H9 (cell line): ENCODE data around the gene SAMD14. TPM values are rescaled to one million over a fixed set of nuclear protein-coding genes. Genes with fewer than 3 reads are reported as not detected.
A peak's percentile ranks its signal among the peaks of the same experiment; 100 is the strongest.

Experiments used
- DNase-seq: peaks from one replicate; pipeline ENCODE4 v3.0.0-alpha.2; 2017
- H2AFZ ChIP-seq: one replicate; pipeline ENCODE4 v1.6.1; 2013; ENCODE audit warnings: mild to moderate bottlenecking, low read length, control low read depth, moderate library complexity
- H2AK5ac ChIP-seq: 2 replicates; pipeline ENCODE4 v1.6.1; 2013; ENCODE audit warnings: low read length, control low read depth, mixed read lengths; ENCODE audit not compliant: insufficient read length
- H2BK120ac ChIP-seq: one replicate; pipeline ENCODE4 v1.6.1; 2013; ENCODE audit warnings: low read depth, mild to moderate bottlenecking, low read length, control low read depth, inconsistent platforms; ENCODE audit not compliant: poor library complexity, severe bottlenecking
- H2BK12ac ChIP-seq: 2 replicates; pipeline ENCODE4 v1.6.1; 2013; ENCODE audit warnings: low read length, control low read depth, mixed read lengths, low read depth; ENCODE audit not compliant: insufficient read length
- H2BK15ac ChIP-seq: 2 replicates; pipeline ENCODE4 v1.6.1; 2013; ENCODE audit warnings: low read depth, low read length, control low read depth
- H2BK20ac ChIP-seq: one replicate; pipeline ENCODE4 v1.6.1; 2013; ENCODE audit warnings: low read depth, mild to moderate bottlenecking, low read length, control low read depth, inconsistent platforms; ENCODE audit not compliant: poor library complexity, severe bottlenecking
- H2BK5ac ChIP-seq: 2 replicates; pipeline ENCODE4 v1.6.1; 2013; ENCODE audit warnings: low read length, control low read depth, mixed read lengths; ENCODE audit not compliant: insufficient read length
- H3K14ac ChIP-seq: 2 replicates; pipeline ENCODE4 v1.6.1; 2013; ENCODE audit warnings: low read length, control low read depth; ENCODE audit not compliant: insufficient read depth
- H3K18ac ChIP-seq: 2 replicates; pipeline ENCODE4 v1.6.1; 2013; ENCODE audit warnings: low read depth, mild to moderate bottlenecking, mixed read lengths, low read length, control low read depth; ENCODE audit not compliant: insufficient read length
- H3K23ac ChIP-seq: 2 replicates; pipeline ENCODE4 v1.6.1; 2013; ENCODE audit warnings: low read length, control low read depth, mixed read lengths, low read depth; ENCODE audit not compliant: insufficient read length
- H3K23me2 ChIP-seq: 2 replicates; pipeline ENCODE4 v1.6.1; 2013; ENCODE audit warnings: low read depth, mild to moderate bottlenecking, mixed read lengths, low read length, control low read depth; ENCODE audit not compliant: insufficient read length, poor library complexity, severe bottlenecking
- H3K27ac ChIP-seq: 2 replicates; pipeline ENCODE4 v1.5.1; 2013; ENCODE audit warnings: low read length, control low read depth, mixed read lengths, low read depth; ENCODE audit not compliant: insufficient read length
- H3K27me3 ChIP-seq: 2 replicates; pipeline ENCODE4 v1.6.1; 2013; ENCODE audit warnings: low read length, control low read depth, inconsistent platforms; ENCODE audit not compliant: insufficient read depth
- H3K4ac ChIP-seq: 2 replicates; pipeline ENCODE4 v1.6.1; 2013; ENCODE audit warnings: low read depth, mild to moderate bottlenecking, control low read depth, inconsistent platforms, low read length, moderate library complexity
- H3K4me1 ChIP-seq: 2 replicates; pipeline ENCODE4 v1.6.1; 2013; ENCODE audit warnings: low read length, control low read depth, inconsistent platforms; ENCODE audit not compliant: insufficient read depth
- H3K4me2 ChIP-seq: 2 replicates; pipeline ENCODE4 v1.6.1; 2013; ENCODE audit warnings: low read length, control low read depth, mixed read lengths; ENCODE audit not compliant: insufficient read length, insufficient read depth
- H3K56ac ChIP-seq: 2 replicates; pipeline ENCODE4 v1.6.1; 2013; ENCODE audit warnings: low read depth, mild to moderate bottlenecking, mixed read lengths, low read length, control low read depth; ENCODE audit not compliant: insufficient read length
- H3K79me1 ChIP-seq: 2 replicates; pipeline ENCODE4 v1.6.1; 2013; ENCODE audit warnings: low read depth, mild to moderate bottlenecking, moderate library complexity, low read length, control low read depth, inconsistent platforms; ENCODE audit not compliant: insufficient read depth, poor library complexity, severe bottlenecking
- H3K79me2 ChIP-seq: 2 replicates; pipeline ENCODE4 v1.6.1; 2013; ENCODE audit warnings: low read length, control low read depth, inconsistent platforms; ENCODE audit not compliant: insufficient read depth
- H3K9ac ChIP-seq: 2 replicates; pipeline ENCODE4 v1.6.1; 2013; ENCODE audit warnings: low read length, control low read depth, mixed read lengths; ENCODE audit not compliant: insufficient read length; ENCODE audit errors: extremely low read depth
- H3K9me3 ChIP-seq: one replicate; pipeline ENCODE4 v1.6.1; 2013; ENCODE audit warnings: low read depth, low read length, inconsistent platforms; ENCODE audit not compliant: control insufficient read depth
- H3T11ph ChIP-seq: one replicate; pipeline ENCODE4 v1.6.1; 2013; ENCODE audit warnings: mild to moderate bottlenecking, low read length, control low read depth, inconsistent platforms
- H4K20me1 ChIP-seq: one replicate; pipeline ENCODE4 v1.6.1; 2013; ENCODE audit not compliant: control insufficient read depth, insufficient read length, insufficient read depth
- H4K5ac ChIP-seq: 2 replicates; pipeline ENCODE4 v1.6.1; 2013; ENCODE audit warnings: low read depth, mild to moderate bottlenecking, mixed read lengths, low read length, control low read depth; ENCODE audit not compliant: insufficient read length
- H4K8ac ChIP-seq: replicated peaks from 2 replicates; pipeline ENCODE4 v1.6.1; 2013; ENCODE audit warnings: low read length, control low read depth, mixed read lengths, low read depth; ENCODE audit not compliant: insufficient read length
- H4K91ac ChIP-seq: 2 replicates; pipeline ENCODE4 v1.6.1; 2013; ENCODE audit warnings: low read depth, mild to moderate bottlenecking, moderate library complexity, mixed read lengths, low read length, control low read depth; ENCODE audit not compliant: insufficient read length
- H3K27ac Mint-ChIP-seq, 3 experiments: 2 replicates in 2 of 3; 3 replicates in 1 of 3; pipeline ENCODE4 v1.8.0; 2020 to 2021; ENCODE audit warnings: mixed read lengths in 3 of 3, mild to moderate bottlenecking in 1 of 3, moderate library complexity in 1 of 3
- H3K27me3 Mint-ChIP-seq: 2 replicates; pipeline ENCODE4 v1.8.0; 2021; ENCODE audit warnings: low read depth, mild to moderate bottlenecking, moderate library complexity, mixed read lengths
- H3K36me3 Mint-ChIP-seq, 3 experiments: 2 replicates in 2 of 3; 3 replicates in 1 of 3; pipeline ENCODE4 v1.8.0; 2020 to 2021; ENCODE audit warnings: low read depth in 3 of 3, mixed read lengths in 3 of 3; ENCODE audit not compliant: insufficient read depth in 1 of 3
- H3K4me1 Mint-ChIP-seq, 2 experiments: 2 replicates each; pipeline ENCODE4 v1.8.0; 2020; ENCODE audit warnings: mixed read lengths in 2 of 2
- H3K4me3 Mint-ChIP-seq, 2 experiments: 2 replicates in 1 of 2; 3 replicates in 1 of 2; pipeline ENCODE4 v1.8.0; 2020 to 2021; ENCODE audit warnings: mild to moderate bottlenecking in 2 of 2, mixed read lengths in 2 of 2, moderate library complexity in 1 of 2
- H3K9me3 Mint-ChIP-seq, 2 experiments: 2 replicates in 1 of 2; 3 replicates in 1 of 2; pipeline ENCODE4 v1.8.0; 2020; ENCODE audit warnings: mild to moderate bottlenecking in 2 of 2, mixed read lengths in 2 of 2, moderate library complexity in 1 of 2
- WGBS: extraction: QIAGEN DNeasy Blood & Tissue Kit; methylation state at CpG from one replicate; pipeline ENCODE4 v1.1.7; 2013; ENCODE audit warnings: missing lambda C conversion rate, low lambda C conversion rate, mixed read lengths; ENCODE audit not compliant: insufficient read length; ENCODE audit errors: extremely low coverage; 5-methylcytosine and 5-hydroxymethylcytosine counted together
- total RNA-seq: library from RNA; stranded (reverse); gene quantifications from 2 replicates; pipeline ENCODE4 v1.2.1, GENCODE V29; 2021
- TF ChIP-seq, protein P1 (sequence below): fragments of 200-600 bp; sonication (generic); conservative IDR thresholded peaks from 3 replicates; pipeline ENCODE4 v1.8.0; 2021; ENCODE audit warnings: antibody characterized with exemption, mild to moderate bottlenecking

SAMD14 gene
- total RNA-seq, 1 experiment from 2014 or later = 5.9 TPM

DNA sequence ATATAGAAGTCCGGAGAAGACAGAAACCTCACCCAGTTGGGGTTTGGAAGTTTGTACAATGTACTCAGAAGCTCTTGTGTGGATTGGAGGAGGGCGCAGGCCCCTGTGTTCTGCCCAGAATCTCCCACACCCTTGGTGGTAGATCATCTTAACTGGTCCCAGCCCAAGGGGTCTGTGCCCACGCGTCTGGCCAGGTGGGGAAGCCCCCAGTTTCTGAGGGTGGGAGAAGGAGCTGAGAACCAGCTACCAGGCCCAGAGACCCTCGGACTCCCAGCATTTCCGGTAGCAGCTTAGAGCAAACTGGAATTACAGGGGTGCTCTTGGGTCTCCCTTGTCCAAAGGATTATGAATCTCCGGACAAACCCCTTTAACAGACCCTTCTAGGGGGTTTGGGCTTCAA, 22.8 kb upstream of the SAMD14 start:
- Histone ChIP-seq H2BK120ac (no peak overlapping the region), H3K9ac (no peak overlapping the region), H3K27ac (no peak overlapping the region), H3K79me2 (no peaks in the 10 kb centered on the region), H3K23me2 (peaks cover 25% of the 10 kb centered on the region), H3K4me1 (peaks cover 4% of the 10 kb centered on the region; the same call in 1 of the 2 replicates), H3K9me3 (no peaks in the 10 kb centered on the region), H4K8ac (no peak overlapping the region), H4K20me1 (peaks cover 3% of the 10 kb centered on the region), H4K91ac (no peak overlapping the region), H2BK20ac (no peak overlapping the region), H2AFZ (no peak overlapping the region), H3T11ph (no peak overlapping the region), H3K14ac (peak overlapping the region; percentile 13; the same call in 1 of the 2 replicates), H3K79me1 (no peaks in the 10 kb centered on the region), H3K4me2 (no peak overlapping the region), H3K56ac (no peak overlapping the region), H2AK5ac (no peak overlapping the region), H2BK12ac (no peak overlapping the region), H2BK5ac (no peak overlapping the region), H2BK15ac (no peak overlapping the region), H3K4ac (no peak overlapping the region), H3K27me3 (no peaks in the 10 kb centered on the region; the same call in 1 of the 2 replicates), H3K18ac (no peak overlapping the region), H4K5ac (no peak overlapping the region), H3K23ac (no peak overlapping the region)
- Mint-ChIP-seq H3K4me3 (peak overlapping the region in 1 of 2 experiments; percentile 85; a peak in 1 of 5 replicates), H3K36me3 (no peaks in the 10 kb centered on the region), H3K9me3 (no peaks in the 10 kb centered on the region), H3K4me1 (peaks cover 21 to 33% of the 10 kb centered on the region in 2 experiments), H3K27ac (peak overlapping the region in 1 of 3 experiments; percentile 84; a peak in 1 of 7 replicates), H3K27me3 (peaks cover 11% of the 10 kb centered on the region)
- DNase-seq = no peak
- TF ChIP-seq, protein P1, sequence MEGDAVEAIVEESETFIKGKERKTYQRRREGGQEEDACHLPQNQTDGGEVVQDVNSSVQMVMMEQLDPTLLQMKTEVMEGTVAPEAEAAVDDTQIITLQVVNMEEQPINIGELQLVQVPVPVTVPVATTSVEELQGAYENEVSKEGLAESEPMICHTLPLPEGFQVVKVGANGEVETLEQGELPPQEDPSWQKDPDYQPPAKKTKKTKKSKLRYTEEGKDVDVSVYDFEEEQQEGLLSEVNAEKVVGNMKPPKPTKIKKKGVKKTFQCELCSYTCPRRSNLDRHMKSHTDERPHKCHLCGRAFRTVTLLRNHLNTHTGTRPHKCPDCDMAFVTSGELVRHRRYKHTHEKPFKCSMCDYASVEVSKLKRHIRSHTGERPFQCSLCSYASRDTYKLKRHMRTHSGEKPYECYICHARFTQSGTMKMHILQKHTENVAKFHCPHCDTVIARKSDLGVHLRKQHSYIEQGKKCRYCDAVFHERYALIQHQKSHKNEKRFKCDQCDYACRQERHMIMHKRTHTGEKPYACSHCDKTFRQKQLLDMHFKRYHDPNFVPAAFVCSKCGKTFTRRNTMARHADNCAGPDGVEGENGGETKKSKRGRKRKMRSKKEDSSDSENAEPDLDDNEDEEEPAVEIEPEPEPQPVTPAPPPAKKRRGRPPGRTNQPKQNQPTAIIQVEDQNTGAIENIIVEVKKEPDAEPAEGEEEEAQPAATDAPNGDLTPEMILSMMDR = no peak
- WGBS = no CpG with 5 or more reads among the region's 7 CpGs
